GM18511 (cell line): Measurements from ENCODE around the gene MCM6.

ENCODE experiments used
- ATAC-seq: cut with Tn5 transposase; IDR thresholded peaks from one replicate; pipeline ENCODE4 v1.9.1; 2021; ENCODE audit warnings: mild to moderate bottlenecking, moderate library complexity; ENCODE audit not compliant: unreplicated experiment

Gene MCM6

DNA sequence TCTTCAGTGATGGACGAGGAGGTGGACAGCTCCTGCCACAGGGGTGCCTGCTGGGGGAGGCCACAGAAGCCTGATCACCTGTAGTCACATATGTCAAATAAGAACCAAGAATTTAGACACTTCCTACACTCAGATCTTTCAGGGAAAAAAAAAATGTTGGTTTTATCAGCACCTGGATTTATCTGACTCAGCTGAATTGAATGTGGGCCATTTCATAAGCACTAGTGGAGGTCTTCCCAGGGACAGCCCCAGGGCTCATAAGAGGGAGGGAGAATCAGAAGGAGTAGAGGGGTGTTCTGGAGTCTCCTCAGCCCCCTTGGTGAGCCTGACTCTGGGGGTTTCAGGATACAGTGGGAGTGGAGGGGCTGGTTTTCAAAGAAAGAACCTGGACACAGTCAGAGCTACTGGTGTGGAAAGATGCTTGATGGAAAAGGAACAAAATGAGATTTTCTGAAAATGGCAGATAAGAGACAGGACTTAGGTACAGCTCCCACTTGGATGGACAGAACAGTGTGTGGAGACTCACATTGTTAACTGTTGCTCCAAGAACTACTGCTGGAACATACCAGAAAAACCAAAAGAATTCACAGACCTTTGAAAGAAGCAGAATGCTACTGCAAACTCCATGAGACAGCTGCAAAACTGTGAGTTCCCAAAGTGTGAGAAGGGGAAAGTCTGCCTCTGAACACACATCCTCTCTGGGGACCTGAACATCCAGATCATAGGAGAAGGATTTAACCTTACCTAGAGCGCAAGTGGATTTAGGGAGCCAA is 84.6 kb downstream of the MCM6 start:
- no peak for ATAC-seq

DNA sequence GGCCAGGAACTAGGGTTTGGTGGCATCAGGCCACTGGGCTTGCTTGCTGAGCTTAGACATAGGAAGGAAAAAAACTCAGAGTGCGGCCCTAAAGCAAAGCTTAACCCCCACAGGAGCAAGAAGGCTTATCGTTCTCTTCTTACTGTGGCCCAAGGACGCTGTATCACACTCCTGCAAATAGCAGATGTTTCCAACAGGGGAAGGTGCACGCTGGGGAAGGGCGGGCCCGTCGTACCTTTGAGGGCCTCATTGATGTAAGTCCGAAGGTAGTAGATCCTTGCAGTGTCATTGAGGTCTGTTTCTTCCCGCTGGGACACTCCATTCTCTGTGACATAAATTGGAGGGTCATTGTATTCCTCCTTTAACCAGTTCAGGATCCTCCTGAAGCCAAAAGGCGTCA is 85.8 kb downstream of the MCM6 start:
- no peak for ATAC-seq
